ENCODE measurements around the gene MAN1A2. TPM values are rescaled to one million over a fixed set of nuclear protein-coding genes. Genes with fewer than 3 reads are reported as not detected.
A peak's percentile ranks its signal among the peaks of the same experiment; 100 is the strongest.

The MAN1A2 gene
- total RNA-seq, 1 donor from 2014 or later = 23.1 TPM

- H3K4me3 ChIP-seq (ENCODE audit: low read depth, low read length) = no peak overlapping the region
- no peak for DNase-seq (ENCODE audit: low read depth)
- TF ChIP-seq CTCF (conservative IDR thresholded peaks at IDR 0.05; ENCODE audit: low read depth, low read length) = no peak
These were observed 131.8 kb downstream of the MAN1A2 start for GRCh38 chr1:117499071-117499470.

GRCh38 chr1:117500584-117500983 is 133.3 kb downstream of the MAN1A2 start:
- no peak for DNase-seq (ENCODE audit: low read depth)
- no peak for TF ChIP-seq CTCF (conservative IDR thresholded peaks at IDR 0.05; ENCODE audit: low read depth, low read length)
- H3K4me3 ChIP-seq (ENCODE audit: low read depth, low read length) = no peak overlapping the region

GRCh38 chr1:117501281-117501680 is 134.0 kb downstream of the MAN1A2 start:
- no peak overlapping the region for H3K4me3 ChIP-seq (ENCODE audit: low read depth, low read length)
- no peak for TF ChIP-seq CTCF (conservative IDR thresholded peaks at IDR 0.05; ENCODE audit: low read depth, low read length)
- DNase-seq (ENCODE audit: low read depth) = no peak

GRCh38 chr1:117511273-117511672 is 144.0 kb downstream of the MAN1A2 start:
- DNase-seq (ENCODE audit: low read depth) = no peak
- H3K4me3 ChIP-seq (ENCODE audit: low read depth, low read length) = no peak overlapping the region
- TF ChIP-seq CTCF (conservative IDR thresholded peaks at IDR 0.05; ENCODE audit: low read depth, low read length) = no peak

GRCh38 chr1:117512728-117513321 is 145.6 kb downstream of the MAN1A2 start:
- TF ChIP-seq CTCF (conservative IDR thresholded peaks at IDR 0.05; ENCODE audit: low read depth, low read length) = peak; percentile 57
- no peak for DNase-seq (ENCODE audit: low read depth)
- no peak overlapping the region for H3K4me3 ChIP-seq (ENCODE audit: low read depth, low read length)

- no peak overlapping the region for H3K4me3 ChIP-seq (ENCODE audit: low read depth, low read length)
- DNase-seq (ENCODE audit: low read depth) = no peak
- TF ChIP-seq CTCF (conservative IDR thresholded peaks at IDR 0.05; ENCODE audit: low read depth, low read length) = no peak
These were observed 155.9 kb downstream of the MAN1A2 start for GRCh38 chr1:117523111-117523510.

GRCh38 chr1:117527074-117527473 is 159.8 kb downstream of the MAN1A2 start:
- no peak for DNase-seq (ENCODE audit: low read depth)
- no peak overlapping the region for H3K4me3 ChIP-seq (ENCODE audit: low read depth, low read length)
- no peak for TF ChIP-seq CTCF (conservative IDR thresholded peaks at IDR 0.05; ENCODE audit: low read depth, low read length)
